Parathyroid adenoma (tissue), 2 donors: Measurements from ENCODE around the gene HORMAD2.
A peak's percentile ranks its signal among the peaks of the same experiment; 100 is the strongest.
"Not testable (repeated sequence)": the region's sequence is repeated elsewhere in the genome, so short reads cannot be mapped to it uniquely, and the experiment has no call there.

Source experiments
- H2AFZ ChIP-seq: fragments of 300-600 bp; sonication (generic); one replicate; pipeline ENCODE4 v1.7.0; 2017; ENCODE audit warnings: antibody characterized with exemption, mild to moderate bottlenecking
- H3K27ac ChIP-seq: fragments of 300-600 bp; sonication (generic); one replicate; pipeline ENCODE4 v1.7.0; 2017
- H3K27me3 ChIP-seq: fragments of 300-600 bp; sonication (generic); one replicate; pipeline ENCODE4 v1.7.0; 2017; ENCODE audit warnings: low read length; ENCODE audit not compliant: control insufficient read depth, insufficient read depth
- H3K36me3 ChIP-seq: fragments of 300-600 bp; sonication (generic); one replicate; pipeline ENCODE4 v1.7.0; 2017; ENCODE audit warnings: low read length; ENCODE audit not compliant: control insufficient read depth, insufficient read depth
- H3K4me1 ChIP-seq: fragments of 300-600 bp; sonication (generic); one replicate; pipeline ENCODE4 v1.7.0; 2017; ENCODE audit warnings: control low read depth
- H3K4me2 ChIP-seq: fragments of 300-600 bp; sonication (generic); one replicate; pipeline ENCODE4 v1.7.0; 2017; ENCODE audit warnings: low read length
- H3K4me3 ChIP-seq: fragments of 300-600 bp; sonication (generic); one replicate; pipeline ENCODE4 v1.7.0; 2017; ENCODE audit warnings: low read depth, low read length
- H3K79me2 ChIP-seq: fragments of 300-600 bp; sonication (generic); one replicate; pipeline ENCODE4 v1.7.0; 2017; ENCODE audit warnings: control low read depth
- H3K9ac ChIP-seq: fragments of 300-600 bp; sonication (generic); one replicate; pipeline ENCODE4 v1.7.0; 2017; ENCODE audit warnings: mild to moderate bottlenecking
- H3K9me3 ChIP-seq: fragments of 300-600 bp; sonication (generic); one replicate; pipeline ENCODE4 v1.7.0; 2017; ENCODE audit warnings: low read length; ENCODE audit not compliant: control insufficient read depth
- CTCF ChIP-seq: fragments of 300-600 bp; sonication (generic); IDR thresholded peaks from one replicate; pipeline ENCODE4 v1.7.0; 2017; ENCODE audit warnings: antibody characterized with exemption, mild to moderate bottlenecking
- donor health status: primary hyperparathyroidism.

Gene HORMAD2

GRCh38 chr22:30086496-30086895 is 6.2 kb downstream of the HORMAD2 start:
- H3K9me3 ChIP-seq: no peaks in the 10 kb centered on the region
- no peak overlapping the region for H3K4me2 ChIP-seq
- no peak overlapping the region for H3K9ac ChIP-seq
- no peaks in the 10 kb centered on the region for H3K27me3 ChIP-seq
- H2AFZ ChIP-seq: no peak overlapping the region
- TF ChIP-seq CTCF: no peak
- H3K36me3 ChIP-seq: no peaks in the 10 kb centered on the region
- H3K4me3 ChIP-seq: no peak overlapping the region
- H3K27ac ChIP-seq: no peak overlapping the region
- H3K4me1 ChIP-seq: no peaks in the 10 kb centered on the region
- no peaks in the 10 kb centered on the region for H3K79me2 ChIP-seq

GRCh38 chr22:30087037-30087436 is 6.8 kb downstream of the HORMAD2 start:
- not testable (repeated sequence) for H3K27ac ChIP-seq

GRCh38 chr22:30087611-30088010 is 7.3 kb downstream of the HORMAD2 start:
- H3K27ac ChIP-seq: no peak overlapping the region

More at GRCh38 chr22:30087037-30087436, 6.8 kb downstream of the HORMAD2 start:
- H3K4me3 ChIP-seq, H3K36me3 ChIP-seq, H3K79me2 ChIP-seq, H2AFZ ChIP-seq, H3K9me3 ChIP-seq, H3K4me2 ChIP-seq, H3K27me3 ChIP-seq, H3K9ac ChIP-seq, H3K4me1 ChIP-seq: not testable (repeated sequence)

GRCh38 chr22:30088468-30088867 is 8.2 kb downstream of the HORMAD2 start:
- TF ChIP-seq CTCF: no peak
- H3K36me3 ChIP-seq: no peaks in the 10 kb centered on the region
- H3K27me3 ChIP-seq: no peaks in the 10 kb centered on the region
- H3K79me2 ChIP-seq: no peaks in the 10 kb centered on the region
- no peak overlapping the region for H2AFZ ChIP-seq
- H3K4me3 ChIP-seq: peak overlapping the region; percentile 12
- H3K9ac ChIP-seq: no peak overlapping the region
- no peaks in the 10 kb centered on the region for H3K9me3 ChIP-seq
- no peak overlapping the region for H3K27ac ChIP-seq
- no peaks in the 10 kb centered on the region for H3K4me1 ChIP-seq
- H3K4me2 ChIP-seq: no peak overlapping the region

More at GRCh38 chr22:30087611-30088010, 7.3 kb downstream of the HORMAD2 start:
- Histone ChIP-seq H3K4me2 (no peak overlapping the region), H3K27me3 (no peaks in the 10 kb centered on the region), H3K4me1 (no peaks in the 10 kb centered on the region), H3K9ac (no peak overlapping the region), H3K4me3 (no peak overlapping the region), H2AFZ (no peak overlapping the region), H3K79me2 (no peaks in the 10 kb centered on the region), H3K9me3 (no peaks in the 10 kb centered on the region), H3K36me3 (no peaks in the 10 kb centered on the region)
- TF ChIP-seq CTCF: no peak

GRCh38 chr22:30089655-30089974 is 9.4 kb downstream of the HORMAD2 start:
- H3K9ac ChIP-seq: no peak overlapping the region
- no peak for TF ChIP-seq CTCF
- H3K4me3 ChIP-seq: no peak overlapping the region
- no peaks in the 10 kb centered on the region for H3K79me2 ChIP-seq
- H3K9me3 ChIP-seq: no peaks in the 10 kb centered on the region
- H3K36me3 ChIP-seq: no peaks in the 10 kb centered on the region
- H3K27me3 ChIP-seq: no peaks in the 10 kb centered on the region
- H2AFZ ChIP-seq: peak overlapping the region; percentile 46
- H3K27ac ChIP-seq: no peak overlapping the region
- no peaks in the 10 kb centered on the region for H3K4me1 ChIP-seq
- no peak overlapping the region for H3K4me2 ChIP-seq
